Measurements from ENCODE around the gene ANGPTL2.

- no peak for TF ChIP-seq SIN3A (IDR thresholded peaks at IDR 0.05; ENCODE audit: borderline replicate concordance in 2 of 2, control insufficient read depth in 1 of 2, low read depth in 2 of 2, low read length in 2 of 2)
- TF ChIP-seq BHLHE40 (IDR thresholded peaks at IDR 0.05; ENCODE audit: low read length): no peak
- no peak for TF ChIP-seq CHD2 (IDR thresholded peaks at IDR 0.05; ENCODE audit: low read depth, low read length)
- no peak for TF ChIP-seq REST (IDR thresholded peaks at IDR 0.05; ENCODE audit: borderline replicate concordance)
- TF ChIP-seq REST (CRISPR knock-in tag; IDR thresholded peaks at IDR 0.05; ENCODE audit: low read depth): no peak
- TF ChIP-seq SIRT6 (IDR thresholded peaks at IDR 0.05; ENCODE audit: low read depth, low read length): no peak
- no peak for TF ChIP-seq PHTF2 (CRISPR knock-in tag; IDR thresholded peaks at IDR 0.05)
- TF ChIP-seq POLR2A (conservative IDR thresholded peaks at IDR 0.05): no peak
- no peak for TF ChIP-seq FIP1L1 (IDR thresholded peaks at IDR 0.05; ENCODE audit: low read depth, low read length, poor library complexity, severe bottlenecking)
- TF ChIP-seq ZNF830 (CRISPR knock-in tag; IDR thresholded peaks at IDR 0.05): no peak
- TF ChIP-seq CTCF (IDR thresholded peaks at IDR 0.05 in 2 of 3, conservative IDR thresholded peaks at IDR 0.05 in 1 of 3; ENCODE audit: insufficient read depth in 2 of 3, low read depth in 1 of 3, low read length in 3 of 3): no peak
- no peak for TF ChIP-seq ETV1 (tag; conservative IDR thresholded peaks at IDR 0.05; ENCODE audit: low read depth)
- TF ChIP-seq ATF1 (CRISPR knock-in tag; IDR thresholded peaks at IDR 0.05): no peak
- no peak for TF ChIP-seq ATF1 (tag; IDR thresholded peaks at IDR 0.05)
- TF ChIP-seq NR2C1 (IDR thresholded peaks at IDR 0.05): no peak
- TF ChIP-seq NR2C1 (tag; IDR thresholded peaks at IDR 0.05): no peak
Observed at GRCh38 chr9:127049581-127049980, 72.9 kb downstream of the ANGPTL2 start.

Measured in K562 (cell line).